GM12872 (cell line): ENCODE measurements around the gene RGL4.

Source experiments
- CTCF ChIP-seq: IDR thresholded peaks from 3 replicates; pipeline ENCODE4 v1.5.1; 2011; ENCODE audit warnings: low read depth, mild to moderate bottlenecking, low read length, moderate library complexity; ENCODE audit not compliant: insufficient read depth

Gene RGL4

GRCh38 chr22:23722724-23723123 lies 31.9 kb downstream of the RGL4 start:
- no peak for TF ChIP-seq CTCF

- TF ChIP-seq CTCF, result no peak
These were observed 46.9 kb downstream of the RGL4 start for GRCh38 chr22:23737696-23738095.

- TF ChIP-seq CTCF, result no peak
These were observed 51.9 kb downstream of the RGL4 start for GRCh38 chr22:23742505-23743264.

GRCh38 chr22:23743303-23743705 lies 52.5 kb downstream of the RGL4 start:
- TF ChIP-seq CTCF, result no peak

- no peak for TF ChIP-seq CTCF
These were observed 53.2 kb downstream of the RGL4 start for GRCh38 chr22:23744001-23744400.

- TF ChIP-seq CTCF, result no peak
These were observed 53.7 kb downstream of the RGL4 start for GRCh38 chr22:23744485-23744884.

GRCh38 chr22:23745791-23746190 lies 55.0 kb downstream of the RGL4 start:
- TF ChIP-seq CTCF, result no peak
